ENCODE results near the gene EPB41L5.
"Not testable (repeated sequence)": the region's sequence is repeated elsewhere in the genome, so short reads cannot be mapped to it uniquely, and the experiment has no call there.

Gene EPB41L5

DNA sequence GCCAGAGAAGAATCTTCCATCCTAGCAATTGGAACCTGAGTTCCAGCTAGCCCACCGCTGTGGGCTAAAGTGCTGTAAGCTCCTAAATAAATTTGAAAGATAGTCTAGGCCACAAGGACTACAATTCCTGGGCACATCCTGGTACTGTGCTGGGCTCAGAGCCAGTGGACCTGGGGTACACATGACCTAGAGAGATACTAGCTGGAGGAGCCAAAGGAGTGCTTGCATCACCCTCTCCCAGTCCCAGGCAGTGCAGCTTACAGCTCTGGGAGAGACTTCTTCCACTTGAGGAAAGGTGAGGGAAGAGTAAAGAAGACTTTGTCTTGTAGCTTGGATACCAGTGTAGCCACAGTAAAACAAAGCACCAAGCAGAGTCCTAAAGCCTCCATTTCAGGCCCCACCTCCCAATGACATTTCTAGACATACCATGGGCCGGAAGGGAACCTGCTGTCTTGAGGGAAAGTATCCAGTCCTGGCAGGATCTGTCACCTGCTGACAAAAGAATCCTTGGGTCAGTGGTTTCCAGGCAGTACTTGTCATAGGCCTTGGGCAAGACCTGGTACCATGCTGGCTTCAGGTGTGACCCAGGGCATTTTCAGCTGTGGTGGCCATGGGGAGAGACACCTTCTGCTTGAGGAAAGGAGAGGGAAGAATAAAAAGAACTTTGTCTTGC, 120.8 kb downstream of the EPB41L5 start:
- Histone ChIP-seq H3K4me2 (no peak overlapping the region), H3K4me1 (ENCODE audit: low read depth, poor library complexity, severe bottlenecking) (no peaks in the 10 kb centered on the region), H2AFZ (ENCODE audit: low read depth) (no peak overlapping the region), H4K20me1 (ENCODE audit: insufficient read depth) (no peaks in the 10 kb centered on the region), H3K79me2 (ENCODE audit: insufficient read depth, low read depth) (no peaks in the 10 kb centered on the region), H3K27ac (no peak overlapping the region), H3K36me3 (ENCODE audit: insufficient read depth) (no peaks in the 10 kb centered on the region), H3K9ac (no peak overlapping the region), H3K4me3 (IDR thresholded peaks at IDR 0.05; ENCODE audit: insufficient read depth, low read depth, low read length) (no peak overlapping the region), H3K27me3 (ENCODE audit: insufficient read depth, low read depth) (no peaks in the 10 kb centered on the region)
- TF ChIP-seq, protein P1, sequence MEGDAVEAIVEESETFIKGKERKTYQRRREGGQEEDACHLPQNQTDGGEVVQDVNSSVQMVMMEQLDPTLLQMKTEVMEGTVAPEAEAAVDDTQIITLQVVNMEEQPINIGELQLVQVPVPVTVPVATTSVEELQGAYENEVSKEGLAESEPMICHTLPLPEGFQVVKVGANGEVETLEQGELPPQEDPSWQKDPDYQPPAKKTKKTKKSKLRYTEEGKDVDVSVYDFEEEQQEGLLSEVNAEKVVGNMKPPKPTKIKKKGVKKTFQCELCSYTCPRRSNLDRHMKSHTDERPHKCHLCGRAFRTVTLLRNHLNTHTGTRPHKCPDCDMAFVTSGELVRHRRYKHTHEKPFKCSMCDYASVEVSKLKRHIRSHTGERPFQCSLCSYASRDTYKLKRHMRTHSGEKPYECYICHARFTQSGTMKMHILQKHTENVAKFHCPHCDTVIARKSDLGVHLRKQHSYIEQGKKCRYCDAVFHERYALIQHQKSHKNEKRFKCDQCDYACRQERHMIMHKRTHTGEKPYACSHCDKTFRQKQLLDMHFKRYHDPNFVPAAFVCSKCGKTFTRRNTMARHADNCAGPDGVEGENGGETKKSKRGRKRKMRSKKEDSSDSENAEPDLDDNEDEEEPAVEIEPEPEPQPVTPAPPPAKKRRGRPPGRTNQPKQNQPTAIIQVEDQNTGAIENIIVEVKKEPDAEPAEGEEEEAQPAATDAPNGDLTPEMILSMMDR (conservative IDR thresholded peaks at IDR 0.05; ENCODE audit: low read depth, low read length), result no peak

DNA sequence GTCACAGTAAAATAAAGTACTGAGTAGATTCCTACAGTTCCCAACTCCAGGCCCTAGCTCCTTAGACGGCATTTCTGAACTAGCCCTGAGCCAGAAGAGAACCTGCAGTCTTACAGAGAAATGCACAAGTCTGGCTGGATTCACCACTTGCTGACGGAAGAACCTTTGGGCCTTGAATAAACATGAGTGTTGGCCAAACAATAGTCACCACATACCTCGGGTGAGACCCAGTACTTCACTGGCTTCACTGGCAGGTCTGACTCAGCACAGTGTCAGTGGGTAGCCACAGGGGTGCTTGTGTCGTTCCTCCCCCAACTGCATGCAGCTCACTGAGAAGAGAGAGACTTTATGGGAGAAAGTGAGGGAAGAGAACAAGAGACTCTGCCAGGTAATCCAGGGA, 121.4 kb downstream of the EPB41L5 start:
- H2AFZ ChIP-seq (ENCODE audit: low read depth), result no peak overlapping the region
- no peak overlapping the region for H3K27ac ChIP-seq
- H3K79me2 ChIP-seq (ENCODE audit: insufficient read depth, low read depth), result no peaks in the 10 kb centered on the region
- H3K36me3 ChIP-seq (ENCODE audit: insufficient read depth), result no peaks in the 10 kb centered on the region
- no peak overlapping the region for H3K4me3 ChIP-seq (IDR thresholded peaks at IDR 0.05; ENCODE audit: insufficient read depth, low read depth, low read length)
- no peaks in the 10 kb centered on the region for H3K27me3 ChIP-seq (ENCODE audit: insufficient read depth, low read depth)
- no peaks in the 10 kb centered on the region for H3K4me1 ChIP-seq (ENCODE audit: low read depth, poor library complexity, severe bottlenecking)
- TF ChIP-seq, protein P1 (conservative IDR thresholded peaks at IDR 0.05; ENCODE audit: low read depth, low read length), result no peak
- H3K9ac ChIP-seq, result no peak overlapping the region
- no peaks in the 10 kb centered on the region for H4K20me1 ChIP-seq (ENCODE audit: insufficient read depth)
- H3K4me2 ChIP-seq, result no peak overlapping the region

DNA sequence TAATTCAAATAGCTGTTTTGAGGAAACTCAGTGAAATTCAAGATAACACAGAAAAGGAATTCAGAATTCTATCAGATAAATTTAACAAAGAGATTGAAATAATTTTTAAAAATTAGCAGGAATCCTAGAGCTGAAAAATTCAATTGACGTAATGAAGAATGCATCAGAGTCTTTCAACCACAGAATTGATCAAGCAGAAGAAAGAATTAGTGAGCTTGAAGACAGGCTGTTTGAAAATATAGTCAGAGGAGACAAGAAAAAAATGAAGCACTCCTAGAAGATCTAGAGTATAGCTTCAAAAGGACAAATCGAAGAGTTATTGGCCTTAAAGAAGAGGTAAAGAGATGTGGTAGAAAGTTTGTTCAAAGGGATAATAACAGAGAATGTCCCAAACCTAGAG, 122.1 kb downstream of the EPB41L5 start:
- not testable (repeated sequence) for H3K36me3 ChIP-seq (ENCODE audit: insufficient read depth); H3K9ac ChIP-seq; H3K27me3 ChIP-seq (ENCODE audit: insufficient read depth, low read depth); H3K4me3 ChIP-seq (IDR thresholded peaks at IDR 0.05; ENCODE audit: insufficient read depth, low read depth, low read length); H3K4me2 ChIP-seq; H3K4me1 ChIP-seq (ENCODE audit: low read depth, poor library complexity, severe bottlenecking); H3K27ac ChIP-seq; H3K79me2 ChIP-seq (ENCODE audit: insufficient read depth, low read depth); H2AFZ ChIP-seq (ENCODE audit: low read depth); H4K20me1 ChIP-seq (ENCODE audit: insufficient read depth)

DNA sequence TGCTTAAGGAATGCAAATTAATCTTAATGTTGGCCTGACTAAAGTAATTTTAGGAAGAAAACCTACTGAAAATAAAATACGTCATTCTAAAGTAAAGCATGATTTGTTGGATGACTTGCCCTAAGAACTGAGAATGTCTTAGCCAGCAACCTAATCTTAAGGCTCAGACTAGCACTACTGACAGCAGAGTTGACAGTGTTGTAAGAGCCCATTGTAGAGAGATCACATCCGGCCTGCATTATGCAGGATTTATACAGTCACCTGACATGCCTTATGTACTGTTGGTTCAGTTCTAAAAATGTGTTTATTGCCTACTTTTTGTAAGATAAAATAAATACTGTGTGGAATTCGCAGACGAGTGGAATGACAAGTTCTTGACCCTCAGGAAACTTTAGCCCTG, 128.0 kb downstream of the EPB41L5 start:
- Histone ChIP-seq H3K36me3 (ENCODE audit: insufficient read depth) (no peaks in the 10 kb centered on the region), H3K27me3 (ENCODE audit: insufficient read depth, low read depth) (no peaks in the 10 kb centered on the region), H3K27ac (no peak overlapping the region), H2AFZ (ENCODE audit: low read depth) (no peak overlapping the region), H3K9ac (no peak overlapping the region), H3K79me2 (ENCODE audit: insufficient read depth, low read depth) (no peaks in the 10 kb centered on the region), H4K20me1 (ENCODE audit: insufficient read depth) (no peaks in the 10 kb centered on the region), H3K4me2 (no peak overlapping the region), H3K4me3 (IDR thresholded peaks at IDR 0.05; ENCODE audit: insufficient read depth, low read depth, low read length) (no peak overlapping the region), H3K4me1 (ENCODE audit: low read depth, poor library complexity, severe bottlenecking) (no peaks in the 10 kb centered on the region)
- TF ChIP-seq, protein P1 (conservative IDR thresholded peaks at IDR 0.05; ENCODE audit: low read depth, low read length), result no peak

DNA sequence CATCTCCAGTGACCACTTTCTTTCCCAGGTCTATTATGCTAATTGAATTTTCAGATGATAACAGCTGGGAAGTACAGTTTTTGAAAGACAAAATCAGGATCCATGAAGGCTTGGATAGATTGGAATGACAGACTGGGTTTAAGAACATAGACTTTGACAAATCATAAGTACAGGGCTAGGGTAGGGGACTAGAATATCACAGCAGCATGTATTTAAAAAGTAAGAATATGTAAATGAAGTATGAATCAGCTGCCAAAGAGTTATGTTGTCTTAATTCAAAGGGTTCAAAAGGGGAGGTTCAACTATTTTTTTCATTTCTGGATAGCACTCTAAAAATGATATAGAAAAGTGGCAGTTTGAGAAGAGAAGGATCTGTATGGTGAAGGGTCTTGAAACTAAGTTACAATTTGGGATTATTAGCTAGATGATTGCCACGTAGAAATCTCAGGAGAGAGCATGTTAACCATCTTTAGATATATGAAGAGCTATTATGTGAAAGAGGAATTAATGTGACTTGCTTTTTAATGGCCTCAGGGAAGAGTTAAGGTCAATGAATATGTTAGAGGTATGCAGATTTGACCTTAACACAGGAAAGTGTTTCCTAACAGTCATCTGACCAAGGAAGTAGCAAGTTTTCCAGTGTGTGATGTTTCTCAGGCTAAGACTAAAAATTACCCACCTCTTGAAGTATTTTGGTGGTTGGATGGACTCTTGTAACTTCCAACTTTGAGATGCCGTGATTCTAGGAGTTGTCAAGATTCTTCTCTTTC, 128.6 kb downstream of the EPB41L5 start:
- no peak overlapping the region for H3K4me3 ChIP-seq (IDR thresholded peaks at IDR 0.05; ENCODE audit: insufficient read depth, low read depth, low read length)
- H3K36me3 ChIP-seq (ENCODE audit: insufficient read depth), result no peaks in the 10 kb centered on the region
- H4K20me1 ChIP-seq (ENCODE audit: insufficient read depth), result no peaks in the 10 kb centered on the region
- H3K9ac ChIP-seq, result no peak overlapping the region
- H3K27ac ChIP-seq, result no peak overlapping the region
- no peak overlapping the region for H2AFZ ChIP-seq (ENCODE audit: low read depth)
- no peak overlapping the region for H3K4me2 ChIP-seq
- no peaks in the 10 kb centered on the region for H3K79me2 ChIP-seq (ENCODE audit: insufficient read depth, low read depth)
- H3K27me3 ChIP-seq (ENCODE audit: insufficient read depth, low read depth), result no peaks in the 10 kb centered on the region
- TF ChIP-seq, protein P1 (conservative IDR thresholded peaks at IDR 0.05; ENCODE audit: low read depth, low read length), result no peak
- no peaks in the 10 kb centered on the region for H3K4me1 ChIP-seq (ENCODE audit: low read depth, poor library complexity, severe bottlenecking)
